Upper lobe of left lung (tissue), 6 donors: ENCODE data around the gene PPP4R3A. TPM values are rescaled to one million over a fixed set of nuclear protein-coding genes. Genes with fewer than 3 reads are reported as not detected.

Source experiments
- ATAC-seq, 2 donors: fragments of 200-7000 bp; cut with Tn5 transposase; one replicate each; pipeline ENCODE4 v1.9.1; 2022; ENCODE audit warnings: mild to moderate bottlenecking in 2 of 2, moderate library complexity in 2 of 2; ENCODE audit not compliant: low FRiP score in 2 of 2
- DNase-seq, 2 donors: peaks; one replicate each; pipeline ENCODE4 v3.0.0-alpha.2; 2019 to 2020
- H3K27ac ChIP-seq, 4 donors: fragments of 200-600 bp; sonication (generic); one replicate each; pipeline ENCODE4 v1.5.1; 2016 to 2019
- H3K27me3 ChIP-seq, 4 donors: fragments of 200-600 bp; sonication (generic); one replicate each; pipeline ENCODE4 v1.5.1; 2017 to 2019
- H3K36me3 ChIP-seq, 4 donors: fragments of 200-600 bp; sonication (generic); one replicate each; pipeline ENCODE4 v1.5.1; 2016 to 2019
- H3K4me1 ChIP-seq, 4 donors: fragments of 200-600 bp; sonication (generic); one replicate each; pipeline ENCODE4 v1.5.1; 2018 to 2019
- H3K4me3 ChIP-seq, 4 donors: fragments of 200-600 bp; sonication (generic); one replicate each; pipeline ENCODE4 v1.5.1; 2017 to 2019; ENCODE audit warnings: mild to moderate bottlenecking in 2 of 4, moderate library complexity in 1 of 4
- H3K9me3 ChIP-seq, 4 donors: fragments of 200-600 bp; sonication (generic); one replicate each; pipeline ENCODE4 v1.5.1; 2018 to 2019
- EP300 ChIP-seq, 4 donors: sonication (generic); formaldehyde crosslinking; IDR thresholded peaks; one replicate each; pipeline ENCODE4 v1.5.1; 2017; ENCODE audit warnings: antibody characterized with exemption in 4 of 4, control low read depth in 2 of 4
- POLR2A ChIP-seq, 4 donors: fragments of 450-650 bp; IDR thresholded peaks; one replicate each; pipeline ENCODE4 v1.5.1; 2016 to 2017; ENCODE audit warnings: antibody characterized with exemption in 4 of 4, mild to moderate bottlenecking in 2 of 4
- POLR2AphosphoS5 ChIP-seq, 2 donors: sonication (generic); formaldehyde crosslinking; IDR thresholded peaks; one replicate each; pipeline ENCODE4 v1.5.1; 2017; ENCODE audit warnings: antibody characterized with exemption in 2 of 2
- WGBS, 2 donors: methylation state at CpG; one replicate each; pipeline ENCODE4 v1.1.5; 2017 to 2018; 5-methylcytosine and 5-hydroxymethylcytosine counted together
- total RNA-seq, 6 donors: library from RNA; depleted of rRNA in 4 of 6; stranded (reverse); fragments of >200 nt in 4 of 6; gene quantifications; one replicate each; pipeline versions ENCODE4 v1.1.0 to v1.2.1, GENCODE V29; 2016 to 2021
- TF ChIP-seq, protein P1 (sequence below), 6 experiments: fragments of 450-650 bp in 4 of 6; fragments of 200-600 bp in 2 of 6; sonication (generic) in 2 of 6; IDR thresholded peaks; one replicate each; pipeline ENCODE4 v1.5.1; 2016 to 2019; ENCODE audit warnings: antibody characterized with exemption in 6 of 6
- donor health status: DM: no; HTN: no; CAD: no; lungs with moderate emphysema.
- donor health status: DM: no; HTN: yes; CAD: no; lungs with severe emphysema.

Gene PPP4R3A
- total RNA-seq, result 100 to 1,000 TPM in 1 of 6 donors, 10 to 100 TPM in 5; 67.9 to 111 (median 77.0) TPM

DNA sequence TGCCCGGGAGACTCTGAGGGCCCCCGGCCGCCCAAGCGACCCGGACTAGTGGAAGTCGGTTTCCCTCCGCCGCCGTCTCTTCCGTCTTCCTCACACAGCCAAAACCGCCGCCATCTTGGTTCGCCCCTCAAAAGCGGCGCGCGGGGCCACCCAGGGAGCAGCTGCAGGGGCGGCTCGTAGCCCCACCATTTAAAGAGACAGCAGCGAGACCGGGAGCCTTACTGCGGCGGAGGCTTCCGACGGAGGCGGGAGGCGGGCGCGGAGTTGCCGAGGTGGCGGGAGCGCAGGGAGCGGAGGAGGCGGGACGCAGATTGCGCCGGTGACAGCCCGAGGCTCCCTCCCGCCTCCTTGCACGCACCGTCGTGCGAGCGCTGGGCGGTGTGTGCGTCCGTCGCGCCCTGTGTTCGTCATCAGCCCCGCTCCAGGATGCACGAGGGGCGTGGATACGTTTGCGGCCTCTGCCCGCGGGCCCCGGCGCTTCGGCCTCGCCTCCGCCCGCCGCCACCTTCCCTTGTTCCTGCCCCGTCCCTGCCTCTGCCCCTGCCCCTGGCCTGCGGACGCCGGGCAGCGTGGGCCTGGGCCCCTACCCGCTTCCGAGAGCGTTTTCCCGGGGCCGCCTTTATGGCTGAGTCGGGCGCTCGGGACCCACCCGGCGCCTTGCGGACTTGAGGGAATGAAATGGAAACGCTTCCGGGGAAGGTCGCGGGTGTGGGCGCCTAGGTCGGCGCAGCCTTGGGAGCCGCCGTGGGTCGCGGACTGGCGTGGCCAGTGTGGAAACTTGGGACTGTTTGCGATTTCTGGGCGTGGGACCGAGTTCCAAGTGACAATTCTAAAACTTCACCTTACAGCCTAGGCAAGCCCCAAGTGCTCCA lies at the start of gene PPP4R3A:
PPP4R3A (minus strand) TSS at position 140 of the 872 bp plus-strand sequence. CDS start 663 bp downstream, outside the sequence.
- DNase-seq (peak; percentile 94 to 98), ATAC-seq (peak; percentile 98 to 99)
- no peaks in the 10 kb centered on the region for H3K36me3 ChIP-seq
- peaks cover 20 to 32% (median 31%) of the 10 kb centered on the region in 4 donors for H3K4me1 ChIP-seq
- H3K4me3 ChIP-seq, result peak within 1 kb of the TSS; percentile 91 to 95 (median 94)
- WGBS, 2 donors, result 1% methylated on average over 33 to 41 of the region's 95 CpGs
- TF ChIP-seq POLR2A (IDR thresholded peaks at IDR 0.05) (peak in 3 of 4 donors; percentile 79 to 97 (median 90)), EP300 (IDR thresholded peaks at IDR 0.05) (peak in 2 of 4 donors; percentile 63 to 92), POLR2AphosphoS5 (IDR thresholded peaks at IDR 0.05) (peak; percentile 96 to 98)
- TF ChIP-seq, protein P1, sequence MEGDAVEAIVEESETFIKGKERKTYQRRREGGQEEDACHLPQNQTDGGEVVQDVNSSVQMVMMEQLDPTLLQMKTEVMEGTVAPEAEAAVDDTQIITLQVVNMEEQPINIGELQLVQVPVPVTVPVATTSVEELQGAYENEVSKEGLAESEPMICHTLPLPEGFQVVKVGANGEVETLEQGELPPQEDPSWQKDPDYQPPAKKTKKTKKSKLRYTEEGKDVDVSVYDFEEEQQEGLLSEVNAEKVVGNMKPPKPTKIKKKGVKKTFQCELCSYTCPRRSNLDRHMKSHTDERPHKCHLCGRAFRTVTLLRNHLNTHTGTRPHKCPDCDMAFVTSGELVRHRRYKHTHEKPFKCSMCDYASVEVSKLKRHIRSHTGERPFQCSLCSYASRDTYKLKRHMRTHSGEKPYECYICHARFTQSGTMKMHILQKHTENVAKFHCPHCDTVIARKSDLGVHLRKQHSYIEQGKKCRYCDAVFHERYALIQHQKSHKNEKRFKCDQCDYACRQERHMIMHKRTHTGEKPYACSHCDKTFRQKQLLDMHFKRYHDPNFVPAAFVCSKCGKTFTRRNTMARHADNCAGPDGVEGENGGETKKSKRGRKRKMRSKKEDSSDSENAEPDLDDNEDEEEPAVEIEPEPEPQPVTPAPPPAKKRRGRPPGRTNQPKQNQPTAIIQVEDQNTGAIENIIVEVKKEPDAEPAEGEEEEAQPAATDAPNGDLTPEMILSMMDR (IDR thresholded peaks at IDR 0.05), result peak in 2 of 6 experiments; percentile 4 to 16
- no peaks in the 10 kb centered on the region for H3K9me3 ChIP-seq
- peak within 1 kb of the TSS; percentile 98 to 100 (median 100) for H3K27ac ChIP-seq
- no peaks in the 10 kb centered on the region for H3K27me3 ChIP-seq

DNA sequence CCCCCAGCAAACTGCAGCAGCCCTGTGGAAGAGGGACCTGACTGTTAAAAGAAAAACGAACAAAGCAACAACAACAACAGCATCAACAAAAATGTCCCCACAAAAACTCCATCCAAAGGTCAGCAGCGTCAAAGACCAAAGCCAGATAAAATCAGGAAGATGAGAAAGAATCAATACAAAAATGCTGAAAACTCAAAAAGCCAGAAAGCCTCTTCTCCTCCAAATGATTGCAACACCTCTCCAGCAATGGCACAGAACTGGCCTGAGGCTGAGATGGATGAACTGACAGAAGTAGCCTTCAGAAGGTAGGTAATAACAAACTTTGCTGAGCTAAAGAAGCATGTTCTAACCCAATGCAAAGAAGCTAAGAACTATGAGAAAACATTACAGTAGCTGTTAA lies 45.4 kb upstream of the PPP4R3A start:
- no peaks in the 10 kb centered on the region for H3K36me3 ChIP-seq
- no peak for ATAC-seq
- H3K4me3 ChIP-seq, result no peak overlapping the region
- no peaks in the 10 kb centered on the region for H3K27me3 ChIP-seq
- H3K27ac ChIP-seq, result no peak overlapping the region
- TF ChIP-seq POLR2A (IDR thresholded peaks at IDR 0.05) (no peak), EP300 (IDR thresholded peaks at IDR 0.05) (no peak), POLR2AphosphoS5 (IDR thresholded peaks at IDR 0.05) (no peak)
- TF ChIP-seq, protein P1 (IDR thresholded peaks at IDR 0.05), result no peak
- no peak for DNase-seq
- no peaks in the 10 kb centered on the region for H3K9me3 ChIP-seq
- WGBS, 2 donors, result 79 to 89% methylated on average over 2 of the region's 2 CpGs
- H3K4me1 ChIP-seq, result no peaks in the 10 kb centered on the region

DNA sequence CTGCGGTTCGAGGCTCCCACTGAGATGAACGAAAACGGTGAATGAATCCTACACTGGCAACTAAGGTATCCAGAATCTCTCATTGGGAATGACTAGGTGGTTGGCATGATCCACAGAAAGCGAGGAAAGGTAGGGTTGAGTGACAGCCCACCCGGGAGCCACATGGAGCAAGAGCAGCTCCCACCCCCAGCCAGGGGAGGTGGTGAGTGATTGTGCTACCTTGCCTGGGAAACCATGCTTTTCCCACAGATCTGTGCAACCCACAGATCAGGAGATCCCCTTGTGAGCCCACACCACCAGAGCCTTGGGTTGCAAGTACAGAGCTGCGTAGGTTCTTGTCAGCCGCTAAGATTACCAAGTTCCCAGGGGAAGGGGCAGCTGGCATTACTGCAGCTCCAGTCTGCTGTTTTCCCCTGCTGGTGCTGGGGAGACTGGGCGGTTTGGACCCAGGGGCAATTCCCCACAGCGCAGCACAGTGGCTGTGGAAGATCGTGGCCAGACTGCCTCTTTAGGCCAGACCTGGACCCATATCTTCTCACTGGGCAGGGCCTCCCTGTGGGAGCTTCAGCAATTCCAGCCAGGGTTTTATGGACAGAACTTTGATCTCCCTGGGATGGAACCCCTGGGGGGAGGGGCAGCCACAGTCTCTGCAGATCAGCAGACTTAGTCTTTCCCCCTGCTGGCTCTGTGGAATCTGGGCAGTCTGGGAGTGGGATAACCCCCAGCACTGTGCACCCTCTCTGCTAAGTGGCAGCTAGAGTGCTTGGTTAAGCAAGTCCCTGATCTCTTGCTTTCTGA lies 44.6 kb upstream of the PPP4R3A start:
- H3K4me3 ChIP-seq, result no peak overlapping the region
- H3K27me3 ChIP-seq, result no peaks in the 10 kb centered on the region
- H3K4me1 ChIP-seq, result no peaks in the 10 kb centered on the region
- DNase-seq (no peak), ATAC-seq (no peak)
- no peaks in the 10 kb centered on the region for H3K36me3 ChIP-seq
- TF ChIP-seq, protein P1 (IDR thresholded peaks at IDR 0.05), result no peak
- TF ChIP-seq EP300 (IDR thresholded peaks at IDR 0.05), result no peak
- 79 to 89% methylated on average over 8 to 11 of the region's 11 CpGs for WGBS, 2 donors
- no peak overlapping the region for H3K27ac ChIP-seq
- H3K9me3 ChIP-seq, result no peaks in the 10 kb centered on the region

DNA sequence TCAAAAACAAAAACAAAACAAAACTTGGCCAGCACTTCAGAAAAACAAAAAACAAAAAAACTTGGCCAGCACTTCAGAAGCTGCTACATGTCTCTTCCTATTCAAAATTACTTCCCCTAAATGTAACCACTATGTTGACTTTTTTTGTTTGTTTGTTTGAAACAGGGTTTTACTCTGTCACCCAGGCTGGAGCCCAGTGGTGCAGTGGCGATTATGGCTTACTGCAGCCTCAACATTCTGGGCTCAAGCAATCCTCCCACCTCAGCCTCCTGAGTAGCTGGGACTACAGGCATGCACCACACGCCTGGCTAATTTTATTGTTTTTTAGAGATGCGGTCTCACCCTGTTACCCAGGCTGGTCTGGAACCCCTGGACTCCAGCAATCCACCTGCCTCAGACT lies 38.0 kb upstream of the PPP4R3A start:
- no peak for ATAC-seq
- H3K4me3 ChIP-seq, result no peak overlapping the region

More for the DNA sequence above, 38.0 kb upstream of the PPP4R3A start:
- no peaks in the 10 kb centered on the region for H3K4me1 ChIP-seq
- H3K36me3 ChIP-seq, result no peaks in the 10 kb centered on the region
- DNase-seq, result no peak
- H3K27ac ChIP-seq, result no peak overlapping the region
- no peaks in the 10 kb centered on the region for H3K9me3 ChIP-seq
- 88 to 97% methylated on average over 3 of the region's 3 CpGs for WGBS, 2 donors
- no peaks in the 10 kb centered on the region for H3K27me3 ChIP-seq
- no peak for TF ChIP-seq POLR2AphosphoS5 (IDR thresholded peaks at IDR 0.05)
- TF ChIP-seq POLR2A (IDR thresholded peaks at IDR 0.05), result no peak
